Measurements from ENCODE around the gene FRYL.

The FRYL gene

GRCh38 chr4:48566034-48566384 lies 214.1 kb downstream of the FRYL start:
- TF ChIP-seq CTCF (IDR thresholded peaks at IDR 0.05) = no peak

GRCh38 chr4:48565362-48566033 lies 214.6 kb downstream of the FRYL start:
- no peak for TF ChIP-seq CTCF (IDR thresholded peaks at IDR 0.05)

GRCh38 chr4:48564151-48564550 lies 215.9 kb downstream of the FRYL start:
- no peak for TF ChIP-seq CTCF (IDR thresholded peaks at IDR 0.05)

GRCh38 chr4:48558819-48559218 lies 221.3 kb downstream of the FRYL start:
- no peak for TF ChIP-seq CTCF (IDR thresholded peaks at IDR 0.05)

- TF ChIP-seq CTCF (IDR thresholded peaks at IDR 0.05) = no peak
These were observed 222.1 kb downstream of the FRYL start for GRCh38 chr4:48558026-48558425.

GRCh38 chr4:48557478-48557877 lies 222.6 kb downstream of the FRYL start:
- TF ChIP-seq CTCF (IDR thresholded peaks at IDR 0.05) = peak; percentile 57

GRCh38 chr4:48556268-48556667 lies 223.8 kb downstream of the FRYL start:
- TF ChIP-seq CTCF (IDR thresholded peaks at IDR 0.05) = no peak

- no peak for TF ChIP-seq CTCF (IDR thresholded peaks at IDR 0.05)
These were observed 225.5 kb downstream of the FRYL start for GRCh38 chr4:48554606-48555005.

Data from LNCAP (cell line).